HPDE6-E6E7 (cell line): ENCODE results near the gene MFRP.

Experiments
- DNase-seq: peaks from one replicate; pipeline ENCODE4 v3.0.0; 2011; ENCODE audit warnings: missing footprints; ENCODE audit errors: extremely low spot score

The MFRP gene

DNA sequence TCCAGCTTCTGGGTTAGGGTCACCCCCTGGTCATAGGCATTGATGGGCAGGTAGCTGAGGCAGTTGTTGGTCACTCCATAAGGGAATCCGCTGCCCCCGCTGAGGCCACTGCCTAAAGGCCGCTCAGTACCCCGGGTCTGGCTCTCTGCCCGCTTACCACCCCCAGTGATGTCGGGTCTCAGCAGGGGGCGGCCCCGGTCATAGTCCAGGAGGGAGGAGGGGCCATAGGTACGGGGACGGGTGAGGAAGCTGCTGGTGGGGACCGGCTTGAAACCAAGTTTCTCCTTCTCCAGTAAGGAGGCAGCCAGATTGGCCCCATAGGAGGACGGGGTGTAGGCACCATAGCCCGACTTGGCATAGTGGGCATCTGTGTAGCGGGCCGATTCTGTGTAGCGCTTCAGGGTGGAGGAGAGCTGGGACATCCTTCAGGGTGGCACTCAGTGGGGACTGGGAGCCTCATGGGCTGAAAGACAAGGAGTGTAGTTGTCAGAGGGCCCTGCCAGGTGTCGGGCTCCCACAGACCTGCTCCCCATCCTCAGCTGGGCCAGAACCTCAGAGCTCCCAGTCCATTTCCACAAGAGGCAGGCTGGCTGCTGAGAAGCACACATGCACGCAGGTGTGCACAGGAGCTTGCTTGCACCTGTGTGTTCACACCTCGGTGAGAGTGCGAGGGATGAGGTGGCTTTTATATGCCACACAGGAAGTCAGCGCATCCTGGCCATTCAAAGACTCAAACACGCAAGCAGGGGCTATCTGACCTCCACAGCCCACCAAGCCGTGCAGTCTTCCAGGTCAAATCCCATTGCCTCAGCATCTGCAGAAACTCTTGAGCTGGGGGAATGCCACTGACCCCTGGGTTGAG is 26.8 kb upstream of the MFRP start:
- no peak for DNase-seq

DNA sequence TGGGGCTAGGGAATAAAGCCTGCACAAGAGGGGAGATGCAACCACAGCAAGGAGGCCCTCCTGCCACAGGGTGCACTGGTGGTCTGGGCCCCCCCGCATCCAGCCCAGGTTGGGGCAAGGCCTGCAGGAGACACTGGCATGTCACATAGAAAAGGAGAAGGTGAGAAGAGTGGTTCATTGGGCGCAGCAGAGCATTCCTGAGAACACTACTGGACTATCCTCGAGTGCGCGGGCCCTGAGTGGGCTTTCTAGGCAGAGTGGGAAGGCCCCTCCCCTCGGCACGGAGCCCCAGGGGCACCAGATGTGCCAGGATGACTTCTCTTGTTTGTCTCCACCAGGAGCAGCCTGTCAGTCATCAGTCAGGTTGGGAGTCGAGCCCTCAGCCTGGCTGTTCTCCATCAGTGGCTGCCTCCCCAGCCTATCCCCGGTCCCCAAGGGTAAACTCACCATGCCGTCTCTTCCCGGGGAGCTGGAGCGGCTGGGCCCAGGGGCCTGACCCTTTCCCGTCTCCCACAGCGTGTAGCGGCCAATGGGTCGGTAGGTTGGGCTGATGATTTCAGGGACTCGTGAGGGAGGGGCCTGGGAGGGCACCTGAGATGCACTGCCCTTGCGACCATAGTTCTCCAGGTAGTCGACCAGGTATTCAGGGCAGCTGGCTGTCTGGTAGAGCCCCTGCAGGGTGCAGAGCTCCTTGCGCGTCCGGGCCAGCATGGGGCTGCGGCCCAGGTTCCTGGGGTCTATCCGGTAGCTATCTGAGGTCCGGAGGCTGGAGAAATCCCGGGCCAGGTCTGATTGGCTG is 26.0 kb upstream of the MFRP start:
- DNase-seq: no peak

DNA sequence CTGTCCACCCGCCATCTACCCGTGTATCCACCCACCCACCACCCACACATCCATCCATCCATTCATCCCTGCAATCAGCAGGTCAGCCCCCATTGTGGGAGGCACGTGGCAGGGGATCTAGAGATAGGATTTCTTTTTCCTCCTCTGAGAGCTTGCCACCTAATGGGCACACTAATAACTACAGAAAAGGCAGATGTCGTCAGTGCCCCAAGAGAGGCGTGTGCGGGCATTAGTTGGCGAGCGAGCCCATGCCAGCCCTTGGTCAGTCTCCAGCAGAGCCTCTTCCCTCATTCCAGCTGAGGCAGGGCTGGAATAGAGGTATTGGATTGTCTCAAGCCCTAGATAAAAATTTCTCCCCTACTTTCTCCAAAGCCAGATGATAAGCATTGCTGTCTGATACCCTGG is 25.3 kb upstream of the MFRP start:
- peak; percentile 51 for DNase-seq

DNA sequence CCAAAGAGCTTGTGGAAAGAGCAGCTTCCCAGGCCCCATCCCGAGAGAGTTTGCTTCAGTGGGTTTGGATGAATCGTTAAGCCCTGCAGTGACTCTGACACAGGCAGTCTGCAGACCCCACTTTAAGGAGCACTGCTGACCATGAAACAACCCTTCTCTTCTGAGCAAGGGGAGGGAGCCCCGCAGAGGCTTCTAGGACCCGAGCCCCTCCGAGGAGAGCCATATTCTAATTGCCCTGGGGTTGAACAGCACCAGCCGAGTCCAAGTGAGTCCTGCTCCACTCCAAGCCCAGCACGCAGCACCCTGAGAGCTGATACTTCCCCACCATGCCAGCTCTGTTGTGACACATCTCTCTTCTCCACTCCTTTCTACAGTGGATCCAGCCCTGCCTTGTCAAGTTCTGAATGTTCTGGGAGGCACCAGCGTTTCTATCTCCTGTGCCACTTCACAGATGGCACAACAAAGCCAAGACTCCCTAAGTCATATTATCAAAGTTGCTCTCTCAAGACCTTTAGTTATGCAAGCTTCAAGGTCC is 24.6 kb upstream of the MFRP start:
- no peak for DNase-seq

DNA sequence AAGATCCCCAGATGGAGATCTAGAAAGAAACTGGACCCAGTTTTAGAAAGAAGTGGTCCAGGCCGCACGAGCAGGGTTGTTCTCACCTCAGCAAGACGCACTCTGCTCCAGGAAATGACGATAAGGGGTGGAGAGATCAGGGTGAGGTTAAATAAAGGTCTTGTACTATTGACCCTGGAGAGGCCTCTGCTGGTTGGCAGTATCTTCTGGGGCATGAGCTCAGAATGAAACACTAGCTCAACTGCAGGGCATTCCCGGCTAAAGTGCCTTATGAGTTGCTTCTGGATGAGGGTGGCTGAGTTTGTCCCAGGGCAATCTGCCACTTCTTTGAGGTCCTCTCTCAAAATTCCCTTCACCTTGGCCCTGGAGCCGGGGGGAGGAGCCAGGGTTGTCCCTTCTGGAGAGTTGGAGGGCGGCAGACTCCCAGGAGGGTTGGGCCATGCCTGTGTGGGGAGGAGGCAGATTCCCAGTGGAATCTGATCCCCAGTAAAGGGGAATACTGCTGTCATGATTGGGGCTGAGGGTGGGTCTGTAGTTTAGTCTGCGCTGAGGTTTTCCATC is 24.1 kb upstream of the MFRP start:
- DNase-seq: no peak

- no peak for DNase-seq
Observed at GRCh38 chr11:119369132-119369925, 22.8 kb upstream of the MFRP start.

- DNase-seq: no peak
Observed at GRCh38 chr11:119368121-119369034, 21.9 kb upstream of the MFRP start.

DNA sequence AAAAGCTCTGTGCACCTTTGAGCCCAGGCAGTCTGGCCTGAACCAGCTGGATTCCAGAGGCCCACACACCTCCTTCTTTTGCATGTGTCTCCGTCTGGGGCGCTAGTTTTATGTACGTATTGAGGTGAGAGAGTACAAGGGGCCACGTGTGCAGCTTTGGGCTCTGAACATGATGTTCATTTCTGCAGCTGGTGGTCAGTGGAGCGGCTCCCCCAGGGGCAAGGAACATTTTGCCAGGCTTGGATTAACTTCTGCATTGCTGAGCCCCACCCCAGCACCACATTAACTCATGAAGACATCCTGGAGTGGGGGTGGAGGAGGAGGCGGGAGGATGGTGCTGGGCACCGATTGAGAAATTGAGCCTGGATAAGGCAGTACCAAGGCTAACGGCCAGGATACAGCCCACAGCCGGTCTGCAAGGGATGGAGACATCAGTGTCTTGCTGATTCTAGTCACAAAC is 21.2 kb upstream of the MFRP start:
- no peak for DNase-seq

DNA sequence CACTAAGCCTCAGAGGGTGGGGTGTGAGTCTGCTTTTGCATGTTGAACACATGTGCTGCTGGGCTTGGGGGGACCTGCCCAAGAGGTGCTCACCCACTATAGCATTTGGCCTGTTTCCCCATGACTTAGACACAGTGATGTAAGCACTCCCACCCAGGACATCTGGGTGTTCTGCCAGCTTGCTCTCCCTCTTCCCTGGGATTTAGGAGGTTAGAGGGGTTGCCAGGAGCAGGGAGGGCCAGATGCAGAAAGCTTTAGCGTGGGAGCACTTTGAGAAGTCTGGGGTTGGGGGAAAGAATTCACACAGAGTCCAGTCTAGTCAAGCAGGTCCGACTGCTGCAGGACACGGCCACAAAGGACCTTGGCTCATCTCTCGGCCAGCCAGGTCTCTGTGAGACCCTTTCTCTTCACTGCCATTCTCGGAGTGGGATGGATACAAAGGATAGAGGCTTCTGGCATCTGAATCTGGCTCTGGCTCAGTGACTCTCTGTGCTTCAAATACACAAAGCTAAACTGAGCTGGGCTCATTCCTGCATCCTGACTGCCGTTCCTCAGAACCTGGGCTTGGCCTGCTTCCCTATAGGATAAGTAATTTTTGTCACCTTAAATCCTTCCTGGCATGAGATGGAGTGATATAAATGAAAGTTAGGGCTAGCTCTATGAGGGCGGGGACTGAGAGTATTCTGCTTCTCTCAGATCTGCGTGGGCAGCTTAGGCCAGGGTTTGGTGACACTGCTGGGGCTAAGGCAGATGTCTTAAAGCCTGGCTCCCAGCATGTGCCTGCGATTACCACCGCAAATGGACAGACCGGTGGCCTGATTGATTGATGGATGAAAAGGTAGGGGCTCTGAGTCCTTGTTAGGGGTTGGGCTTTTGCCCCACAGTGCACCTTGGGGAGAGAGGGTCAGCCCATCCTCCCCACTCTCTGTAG is 20.4 kb upstream of the MFRP start:
- no peak for DNase-seq

GRCh38 chr11:119365071-119365591 is 18.6 kb upstream of the MFRP start:
- no peak for DNase-seq

- DNase-seq: no peak
Observed at GRCh38 chr11:119363851-119364590, 17.5 kb upstream of the MFRP start.

DNA sequence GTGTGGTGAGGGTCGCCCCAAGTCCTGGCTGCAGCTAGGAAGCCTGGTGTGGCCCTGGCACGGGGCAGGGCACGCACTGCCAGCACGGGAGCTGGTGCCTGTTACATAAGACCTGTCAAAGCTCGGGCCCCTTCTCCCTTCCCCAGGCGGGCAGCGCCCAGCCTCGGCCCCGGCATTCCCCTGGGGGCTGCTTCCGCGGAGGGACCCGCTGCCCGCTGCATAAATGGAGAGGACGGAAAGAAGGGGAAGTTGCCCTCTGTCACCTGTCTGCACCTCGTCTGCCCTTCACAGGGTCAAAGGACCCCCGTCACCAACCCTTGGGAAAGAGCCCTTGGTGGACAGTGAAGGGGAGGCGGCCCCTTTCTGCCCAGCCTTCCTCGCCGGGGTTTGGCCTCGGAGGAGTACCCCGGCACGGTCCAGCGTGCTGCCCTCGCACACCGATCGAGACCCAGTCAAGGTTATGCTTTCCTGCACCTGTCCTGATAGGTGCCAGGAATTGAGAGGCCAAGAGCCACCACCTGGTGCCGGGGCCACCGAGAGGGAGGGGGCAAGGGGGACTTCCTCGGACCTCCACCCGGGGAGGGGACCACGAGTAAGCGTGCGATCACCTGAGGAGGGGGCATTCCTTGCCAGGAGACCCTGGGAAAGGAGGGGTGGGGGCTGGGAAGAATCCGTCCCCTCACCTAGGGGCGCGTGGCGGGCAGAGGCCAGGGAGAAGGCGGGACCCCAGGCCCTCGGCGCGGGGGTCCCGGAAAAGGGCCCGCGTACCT is 16.8 kb upstream of the MFRP start:
- no peak for DNase-seq

GRCh38 chr11:119362741-119363080 is 16.2 kb upstream of the MFRP start:
- no peak for DNase-seq

GRCh38 chr11:119361941-119362725 is 15.6 kb upstream of the MFRP start:
- DNase-seq: no peak

- DNase-seq: peak; percentile 90
Observed at GRCh38 chr11:119361056-119361787, 14.7 kb upstream of the MFRP start.
